Measurements from ENCODE around the gene KCNQ2. TPM values are rescaled to one million over a fixed set of nuclear protein-coding genes. Genes with fewer than 3 reads are reported as not detected.

The KCNQ2 gene
- total RNA-seq, 1 donor from 2014 or later: 11.5 TPM

DNA sequence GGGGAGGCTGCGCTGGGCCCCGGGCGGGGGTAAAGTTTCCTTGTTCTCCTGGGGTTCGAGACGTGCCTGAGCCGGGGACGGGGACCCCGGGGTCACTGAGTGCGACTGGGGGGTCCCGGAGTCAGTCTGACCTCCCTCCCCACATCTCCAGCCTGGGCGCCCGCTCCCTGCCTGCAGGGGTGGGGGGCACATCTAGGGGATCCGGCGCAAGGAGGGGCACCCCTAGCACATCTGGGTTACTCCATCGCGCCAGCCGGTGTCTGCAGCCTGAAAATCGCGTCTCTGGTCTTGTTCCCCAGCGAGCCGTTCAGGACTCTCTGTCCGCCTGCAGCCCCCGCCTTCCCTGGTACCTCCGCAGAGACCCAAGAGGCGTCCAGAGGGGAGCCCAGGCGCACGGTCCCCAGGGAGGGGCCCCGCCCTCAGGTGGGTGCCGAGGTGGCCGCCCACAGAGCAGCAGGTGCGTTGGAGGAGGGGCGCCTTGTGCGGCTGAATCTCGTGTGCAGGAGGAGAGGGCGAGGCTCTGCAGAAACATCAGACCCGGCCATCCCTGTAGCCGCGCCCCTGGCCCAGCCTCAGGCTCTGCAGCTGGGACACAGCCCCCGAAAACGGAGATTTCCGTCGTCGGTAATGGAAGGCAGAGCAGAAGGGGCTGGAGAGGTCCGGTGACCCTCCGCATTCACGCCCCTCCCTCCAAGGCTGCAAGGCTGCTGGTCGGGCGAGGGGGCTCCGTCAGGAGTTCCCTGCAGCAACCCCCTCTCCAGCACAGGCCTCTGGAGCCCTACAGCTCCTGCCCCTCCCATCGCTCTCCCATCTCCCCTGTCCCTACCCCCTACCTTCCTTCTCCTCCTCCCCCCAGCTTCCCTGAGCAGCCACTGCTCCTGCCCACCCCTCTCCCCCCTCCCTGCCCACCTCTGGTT is 110.7 kb downstream of the KCNQ2 start:
- Histone ChIP-seq H2AFZ (ENCODE audit: low read depth, low read length) (no peak overlapping the region), H3K4me3 (ENCODE audit: insufficient read depth, low read depth, low read length) (no peak overlapping the region), H3K79me2 (ENCODE audit: insufficient read depth, low read length) (no peaks in the 10 kb centered on the region), H3K4me1 (ENCODE audit: insufficient read depth, low read length) (no peaks in the 10 kb centered on the region), H3K27me3 (ENCODE audit: insufficient read depth, low read length) (peaks cover 8% of the 10 kb centered on the region), H3K4me2 (ENCODE audit: low read length) (no peak overlapping the region), H3K9ac (ENCODE audit: low read length) (no peak overlapping the region), H3K36me3 (ENCODE audit: insufficient read depth, low read length) (no peaks in the 10 kb centered on the region), H4K20me1 (ENCODE audit: insufficient read depth, low read length) (no peaks in the 10 kb centered on the region), H3K9me3 (ENCODE audit: insufficient read depth, low read depth, low read length) (no peaks in the 10 kb centered on the region), H3K27ac (ENCODE audit: low read depth, low read length) (no peak overlapping the region)
- TF ChIP-seq, protein P1, sequence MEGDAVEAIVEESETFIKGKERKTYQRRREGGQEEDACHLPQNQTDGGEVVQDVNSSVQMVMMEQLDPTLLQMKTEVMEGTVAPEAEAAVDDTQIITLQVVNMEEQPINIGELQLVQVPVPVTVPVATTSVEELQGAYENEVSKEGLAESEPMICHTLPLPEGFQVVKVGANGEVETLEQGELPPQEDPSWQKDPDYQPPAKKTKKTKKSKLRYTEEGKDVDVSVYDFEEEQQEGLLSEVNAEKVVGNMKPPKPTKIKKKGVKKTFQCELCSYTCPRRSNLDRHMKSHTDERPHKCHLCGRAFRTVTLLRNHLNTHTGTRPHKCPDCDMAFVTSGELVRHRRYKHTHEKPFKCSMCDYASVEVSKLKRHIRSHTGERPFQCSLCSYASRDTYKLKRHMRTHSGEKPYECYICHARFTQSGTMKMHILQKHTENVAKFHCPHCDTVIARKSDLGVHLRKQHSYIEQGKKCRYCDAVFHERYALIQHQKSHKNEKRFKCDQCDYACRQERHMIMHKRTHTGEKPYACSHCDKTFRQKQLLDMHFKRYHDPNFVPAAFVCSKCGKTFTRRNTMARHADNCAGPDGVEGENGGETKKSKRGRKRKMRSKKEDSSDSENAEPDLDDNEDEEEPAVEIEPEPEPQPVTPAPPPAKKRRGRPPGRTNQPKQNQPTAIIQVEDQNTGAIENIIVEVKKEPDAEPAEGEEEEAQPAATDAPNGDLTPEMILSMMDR (IDR thresholded peaks at IDR 0.05; ENCODE audit: insufficient read depth, low read depth, low read length): no peak
- TF ChIP-seq EZH2 (IDR thresholded peaks at IDR 0.05; ENCODE audit: insufficient read depth, low read length): no peak
- no peak overlapping the region for H3K4me3 Mint-ChIP-seq (ENCODE audit: unreplicated experiment)
- peaks cover 40% of the 10 kb centered on the region for H3K27me3 Mint-ChIP-seq (ENCODE audit: low read depth, unreplicated experiment)
- no peaks in the 10 kb centered on the region for H3K9me3 Mint-ChIP-seq (ENCODE audit: unreplicated experiment)
- H3K4me1 Mint-ChIP-seq (ENCODE audit: low read depth, unreplicated experiment): no peaks in the 10 kb centered on the region
- DNase-seq (ENCODE audit: low read depth) (no peak), FAIRE-seq (no peak)
- no peaks in the 10 kb centered on the region for H3K36me3 Mint-ChIP-seq (ENCODE audit: low read depth, unreplicated experiment)
- no peak overlapping the region for H3K27ac Mint-ChIP-seq (ENCODE audit: unreplicated experiment)

DNA sequence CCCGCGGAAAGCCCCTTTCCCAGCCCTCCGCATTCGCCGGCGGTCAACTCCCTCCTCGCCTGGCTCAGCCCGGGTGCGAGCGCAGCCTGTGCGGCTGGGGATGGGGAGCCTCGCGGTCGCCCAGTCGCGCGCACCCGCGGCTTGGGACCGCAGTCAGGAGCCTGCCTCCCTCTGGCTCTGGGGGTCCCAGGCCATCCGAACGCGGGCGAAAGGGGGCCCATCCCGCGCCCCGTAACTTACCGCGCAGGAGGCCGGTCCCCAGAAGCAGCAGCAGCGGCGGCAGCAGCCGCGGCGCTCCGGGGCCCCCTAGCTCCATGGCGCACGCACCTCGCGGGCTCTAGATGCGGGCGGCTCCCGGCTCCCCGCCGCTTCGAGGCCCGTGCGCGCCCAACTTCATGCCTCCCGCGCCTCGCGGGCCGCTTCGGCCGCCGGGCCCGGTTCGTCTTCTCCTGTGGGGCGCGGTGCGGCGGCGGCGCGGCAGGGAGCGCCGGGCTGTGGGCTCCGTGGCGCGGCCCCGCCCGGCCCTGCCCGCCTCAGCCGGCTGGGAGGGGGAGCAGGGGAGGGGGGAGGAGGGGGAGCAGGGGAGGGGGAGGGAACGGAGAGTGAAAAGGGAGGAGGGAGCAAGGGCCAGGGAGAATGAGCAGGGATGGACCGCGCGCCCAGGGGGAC is 111.5 kb downstream of the KCNQ2 start, which contains the start of gene CHRNA4:
Gene CHRNA4, minus strand, starts transcription at position 500 of the 669 bp plus-strand sequence. Its CDS starts 184 bp downstream, at position 316.
- Histone ChIP-seq H4K20me1 (ENCODE audit: insufficient read depth, low read length) (no peaks in the 10 kb centered on the region), H3K4me3 (ENCODE audit: insufficient read depth, low read depth, low read length) (no peak within 1 kb of the TSS), H3K4me2 (ENCODE audit: low read length) (no peak within 1 kb of the TSS), H3K9ac (ENCODE audit: low read length) (no peak within 1 kb of the TSS), H3K27me3 (ENCODE audit: insufficient read depth, low read length) (peaks cover 8% of the 10 kb centered on the region), H3K27ac (ENCODE audit: low read depth, low read length) (no peak within 1 kb of the TSS), H3K79me2 (ENCODE audit: insufficient read depth, low read length) (no peaks in the 10 kb centered on the region), H3K36me3 (ENCODE audit: insufficient read depth, low read length) (no peaks in the 10 kb centered on the region), H2AFZ (ENCODE audit: low read depth, low read length) (no peak within 1 kb of the TSS), H3K4me1 (ENCODE audit: insufficient read depth, low read length) (no peaks in the 10 kb centered on the region), H3K9me3 (ENCODE audit: insufficient read depth, low read depth, low read length) (no peaks in the 10 kb centered on the region)
- no peaks in the 10 kb centered on the region for H3K9me3 Mint-ChIP-seq (ENCODE audit: unreplicated experiment)
- no peak within 1 kb of the TSS for H3K27ac Mint-ChIP-seq (ENCODE audit: unreplicated experiment)
- peaks cover 36% of the 10 kb centered on the region for H3K27me3 Mint-ChIP-seq (ENCODE audit: low read depth, unreplicated experiment)
- DNase-seq (ENCODE audit: low read depth): no peak
- H3K4me3 Mint-ChIP-seq (ENCODE audit: unreplicated experiment): no peak within 1 kb of the TSS
- H3K4me1 Mint-ChIP-seq (ENCODE audit: low read depth, unreplicated experiment): no peaks in the 10 kb centered on the region
- TF ChIP-seq, protein P1 (IDR thresholded peaks at IDR 0.05; ENCODE audit: insufficient read depth, low read depth, low read length): no peak
- TF ChIP-seq EZH2 (IDR thresholded peaks at IDR 0.05; ENCODE audit: insufficient read depth, low read length): peak; percentile 69
- no peaks in the 10 kb centered on the region for H3K36me3 Mint-ChIP-seq (ENCODE audit: low read depth, unreplicated experiment)
- no peak for FAIRE-seq
